KMS-11 (cell line): ENCODE results near the gene SPAG17.

Experiments
- H2AFZ ChIP-seq: fragments of 200-600 bp; sonication (generic); 2 replicates; pipeline ENCODE4 v1.6.1; 2016; ENCODE audit warnings: antibody characterized with exemption, mixed run types, low read depth
- H3K27ac ChIP-seq: fragments of 200-600 bp; sonication (generic); 2 replicates; pipeline ENCODE4 v1.6.1; 2016; ENCODE audit warnings: mild to moderate bottlenecking, mixed run types
- H3K27me3 ChIP-seq: fragments of 200-600 bp; sonication (generic); 2 replicates; pipeline ENCODE4 v1.6.1; 2017; ENCODE audit warnings: mild to moderate bottlenecking, low read depth, mixed run types, moderate library complexity; ENCODE audit not compliant: insufficient read depth
- H3K36me3 ChIP-seq: fragments of 200-600 bp; sonication (generic); 2 replicates; pipeline ENCODE4 v1.6.1; 2017; ENCODE audit warnings: mild to moderate bottlenecking, mixed run types; ENCODE audit not compliant: insufficient read depth
- H3K4me1 ChIP-seq: fragments of 200-600 bp; sonication (generic); 2 replicates; pipeline ENCODE4 v1.6.1; 2016; ENCODE audit warnings: mild to moderate bottlenecking, low read depth, mixed run types; ENCODE audit not compliant: poor library complexity, severe bottlenecking
- H3K4me2 ChIP-seq: fragments of 200-600 bp; sonication (generic); 2 replicates; pipeline ENCODE4 v1.7.0; 2016; ENCODE audit warnings: mild to moderate bottlenecking, mixed run types
- H3K4me3 ChIP-seq: fragments of 200-600 bp; sonication (generic); IDR thresholded peaks from 2 replicates; pipeline ENCODE4 v1.6.1; 2017; ENCODE audit warnings: low read depth, low read length, mixed read lengths; ENCODE audit not compliant: insufficient read depth
- H3K79me2 ChIP-seq: fragments of 200-600 bp; sonication (generic); 2 replicates; pipeline ENCODE4 v1.6.1; 2016; ENCODE audit warnings: low read depth, mixed run types; ENCODE audit not compliant: insufficient read depth
- H3K9ac ChIP-seq: fragments of 200-600 bp; sonication (generic); 2 replicates; pipeline ENCODE4 v1.6.1; 2016; ENCODE audit warnings: mild to moderate bottlenecking, mixed run types
- H4K20me1 ChIP-seq: fragments of 200-600 bp; sonication (generic); 2 replicates; pipeline ENCODE4 v1.6.1; 2016; ENCODE audit warnings: mild to moderate bottlenecking, mixed run types; ENCODE audit not compliant: insufficient read depth
- TF ChIP-seq, protein P1 (sequence below): fragments of 200-600 bp; sonication (generic); conservative IDR thresholded peaks from 2 replicates; pipeline ENCODE4 v1.6.1; 2017; ENCODE audit warnings: low read depth, mild to moderate bottlenecking, antibody characterized with exemption, low read length, moderate library complexity, mixed read lengths

The SPAG17 gene

DNA sequence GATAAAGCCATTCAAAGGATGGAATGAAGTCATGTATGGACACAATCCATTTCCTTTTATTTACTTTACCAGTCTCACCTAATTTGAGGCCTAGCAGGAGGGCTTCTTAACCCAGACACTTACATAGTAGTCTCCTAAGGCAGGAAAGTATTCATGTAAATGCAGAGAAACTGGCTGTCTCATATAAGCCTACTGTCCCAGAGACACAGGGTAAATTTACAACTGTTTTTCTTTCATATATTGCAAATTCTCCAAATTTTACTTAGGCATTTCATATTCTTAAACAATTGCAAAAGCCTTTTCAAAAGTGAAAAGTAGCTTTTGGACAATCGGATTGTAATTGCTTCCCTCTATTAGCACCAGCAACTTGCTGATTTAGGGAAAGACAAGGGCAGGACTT is 29.9 kb downstream of the SPAG17 start:
- Histone ChIP-seq H3K36me3 (no peaks in the 10 kb centered on the region), H3K4me3 (no peak overlapping the region), H3K4me2 (no peak overlapping the region), H4K20me1 (no peaks in the 10 kb centered on the region), H3K79me2 (no peaks in the 10 kb centered on the region), H3K4me1 (no peaks in the 10 kb centered on the region), H3K27ac (no peak overlapping the region), H2AFZ (no peak overlapping the region), H3K9ac (no peak overlapping the region), H3K27me3 (no peaks in the 10 kb centered on the region)
- TF ChIP-seq, protein P1, sequence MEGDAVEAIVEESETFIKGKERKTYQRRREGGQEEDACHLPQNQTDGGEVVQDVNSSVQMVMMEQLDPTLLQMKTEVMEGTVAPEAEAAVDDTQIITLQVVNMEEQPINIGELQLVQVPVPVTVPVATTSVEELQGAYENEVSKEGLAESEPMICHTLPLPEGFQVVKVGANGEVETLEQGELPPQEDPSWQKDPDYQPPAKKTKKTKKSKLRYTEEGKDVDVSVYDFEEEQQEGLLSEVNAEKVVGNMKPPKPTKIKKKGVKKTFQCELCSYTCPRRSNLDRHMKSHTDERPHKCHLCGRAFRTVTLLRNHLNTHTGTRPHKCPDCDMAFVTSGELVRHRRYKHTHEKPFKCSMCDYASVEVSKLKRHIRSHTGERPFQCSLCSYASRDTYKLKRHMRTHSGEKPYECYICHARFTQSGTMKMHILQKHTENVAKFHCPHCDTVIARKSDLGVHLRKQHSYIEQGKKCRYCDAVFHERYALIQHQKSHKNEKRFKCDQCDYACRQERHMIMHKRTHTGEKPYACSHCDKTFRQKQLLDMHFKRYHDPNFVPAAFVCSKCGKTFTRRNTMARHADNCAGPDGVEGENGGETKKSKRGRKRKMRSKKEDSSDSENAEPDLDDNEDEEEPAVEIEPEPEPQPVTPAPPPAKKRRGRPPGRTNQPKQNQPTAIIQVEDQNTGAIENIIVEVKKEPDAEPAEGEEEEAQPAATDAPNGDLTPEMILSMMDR = no peak

DNA sequence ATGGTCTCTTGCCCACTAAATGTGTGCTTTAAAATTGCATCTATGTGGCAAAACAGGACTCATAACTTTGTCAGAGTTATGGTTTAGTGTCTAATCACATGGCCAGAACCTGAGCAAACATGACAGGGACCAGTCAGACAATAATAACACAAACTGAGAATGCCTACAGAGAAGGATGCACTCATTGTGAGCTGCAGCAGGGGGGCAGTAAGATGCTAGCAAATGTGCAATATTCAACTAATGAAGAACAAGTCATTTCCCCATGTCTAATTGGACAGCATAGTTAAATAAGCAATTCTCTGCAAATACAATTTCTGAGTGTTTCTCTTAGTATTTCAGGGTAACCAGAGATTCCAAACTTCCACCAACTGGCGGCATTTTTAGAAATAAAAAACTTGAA is 30.8 kb downstream of the SPAG17 start:
- H3K9ac ChIP-seq = no peak overlapping the region
- no peaks in the 10 kb centered on the region for H3K27me3 ChIP-seq
- H3K79me2 ChIP-seq = no peaks in the 10 kb centered on the region
- H3K4me1 ChIP-seq = no peaks in the 10 kb centered on the region
- H3K4me3 ChIP-seq = no peak overlapping the region
- H2AFZ ChIP-seq = no peak overlapping the region
- no peaks in the 10 kb centered on the region for H3K36me3 ChIP-seq
- H3K27ac ChIP-seq = no peak overlapping the region
- H3K4me2 ChIP-seq = no peak overlapping the region
- TF ChIP-seq, protein P1 = no peak; the same call in 1 of the 2 replicates
- no peaks in the 10 kb centered on the region for H4K20me1 ChIP-seq

DNA sequence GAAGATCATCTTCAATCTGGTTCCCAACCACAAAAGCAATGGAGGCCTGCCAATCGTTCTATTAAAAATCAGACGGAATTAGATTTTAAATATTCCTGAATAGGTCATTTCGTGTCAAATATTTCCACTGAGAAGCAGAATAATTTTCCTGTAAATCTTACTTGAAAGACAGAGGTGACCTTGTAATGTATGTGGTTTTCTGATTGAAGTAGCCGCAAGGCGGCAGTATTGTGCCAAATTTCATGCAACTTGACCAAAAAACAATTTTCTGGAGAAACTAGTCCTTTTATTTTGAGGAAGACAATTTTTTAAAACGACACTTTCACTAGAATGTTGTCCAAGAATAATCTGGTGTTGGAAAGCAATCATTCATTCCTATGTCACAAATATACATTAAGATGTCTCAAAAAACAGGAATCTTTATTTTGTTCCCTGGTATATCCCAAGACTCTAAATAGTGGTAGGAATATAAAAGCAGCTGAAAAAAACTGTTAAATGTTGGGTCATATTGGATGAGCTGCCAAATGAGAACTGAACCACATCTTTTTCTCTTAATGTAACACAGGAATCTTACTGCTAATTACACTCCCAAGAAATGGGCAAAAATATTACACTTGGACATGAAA is 33.6 kb downstream of the SPAG17 start:
- no peak overlapping the region for H3K9ac ChIP-seq
- no peak overlapping the region for H3K27ac ChIP-seq
- TF ChIP-seq, protein P1 = peak; percentile 75
- no peak overlapping the region for H2AFZ ChIP-seq
- no peaks in the 10 kb centered on the region for H4K20me1 ChIP-seq
- no peaks in the 10 kb centered on the region for H3K4me1 ChIP-seq
- no peak overlapping the region for H3K4me2 ChIP-seq
- H3K27me3 ChIP-seq = no peaks in the 10 kb centered on the region
- no peaks in the 10 kb centered on the region for H3K36me3 ChIP-seq
- no peak overlapping the region for H3K4me3 ChIP-seq
- no peaks in the 10 kb centered on the region for H3K79me2 ChIP-seq

DNA sequence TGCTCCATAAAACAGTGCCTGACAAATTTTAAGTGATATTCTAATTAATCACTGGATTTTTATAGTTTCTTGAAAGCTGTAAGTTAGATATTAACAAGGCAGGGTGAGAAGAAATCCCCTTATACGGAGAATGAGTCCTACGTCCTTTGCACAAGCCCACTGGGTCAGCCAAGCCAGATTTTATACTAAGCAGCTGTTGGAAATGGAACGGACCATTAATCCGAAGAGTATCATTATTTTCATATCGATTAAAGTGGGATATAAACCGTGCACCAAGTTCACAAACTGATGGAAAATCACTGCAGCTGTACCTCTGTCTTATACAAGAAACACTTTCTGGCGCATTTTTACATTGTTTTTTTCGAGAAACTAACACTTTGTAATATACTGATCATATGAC is 35.2 kb downstream of the SPAG17 start:
- H3K4me3 ChIP-seq = no peak overlapping the region
- H3K27me3 ChIP-seq = no peaks in the 10 kb centered on the region
- no peaks in the 10 kb centered on the region for H3K4me1 ChIP-seq
- no peaks in the 10 kb centered on the region for H3K36me3 ChIP-seq
- no peak overlapping the region for H3K4me2 ChIP-seq
- no peak overlapping the region for H2AFZ ChIP-seq
- no peak overlapping the region for H3K9ac ChIP-seq
- H4K20me1 ChIP-seq = no peaks in the 10 kb centered on the region
- no peak overlapping the region for H3K27ac ChIP-seq
- TF ChIP-seq, protein P1 = no peak
- H3K79me2 ChIP-seq = no peaks in the 10 kb centered on the region
